ENCODE measurements around the gene ADGRG6. TPM values are rescaled to one million over a fixed set of nuclear protein-coding genes. Genes with fewer than 3 reads are reported as not detected.
"Not testable (repeated sequence)": the region's sequence is repeated elsewhere in the genome, so short reads cannot be mapped to it uniquely, and the experiment has no call there.

ADGRG6 gene
- total RNA-seq, 1 experiment from 2014 or later, result 73.8 TPM

- DNase-seq (ENCODE audit: extremely low read depth, low read depth), result no peak
These were observed 98.7 kb downstream of the ADGRG6 start for GRCh38 chr6:142400495-142400894.

GRCh38 chr6:142401838-142402237 is 100.0 kb downstream of the ADGRG6 start:
- DNase-seq (ENCODE audit: extremely low read depth, low read depth), result no peak

GRCh38 chr6:142404751-142405150 is 102.9 kb downstream of the ADGRG6 start:
- DNase-seq (ENCODE audit: extremely low read depth, low read depth), result no peak

GRCh38 chr6:142406131-142406530 is 104.3 kb downstream of the ADGRG6 start:
- DNase-seq (ENCODE audit: extremely low read depth, low read depth), result no peak

- no peak for DNase-seq (ENCODE audit: extremely low read depth, low read depth)
These were observed 106.0 kb downstream of the ADGRG6 start for GRCh38 chr6:142407685-142408273.

GRCh38 chr6:142408409-142408808 is 106.6 kb downstream of the ADGRG6 start:
- no peak for DNase-seq (ENCODE audit: extremely low read depth, low read depth)

GRCh38 chr6:142409794-142410193 is 108.0 kb downstream of the ADGRG6 start:
- DNase-seq (ENCODE audit: extremely low read depth, low read depth), result no peak

- no peak for DNase-seq (ENCODE audit: extremely low read depth, low read depth)
These were observed 109.3 kb downstream of the ADGRG6 start for GRCh38 chr6:142411145-142411544.

- DNase-seq (ENCODE audit: extremely low read depth, low read depth), result no peak
These were observed 110.4 kb downstream of the ADGRG6 start for GRCh38 chr6:142412241-142412640.

GRCh38 chr6:142412658-142413057 is 110.9 kb downstream of the ADGRG6 start:
- no peak for DNase-seq (ENCODE audit: extremely low read depth, low read depth)

GRCh38 chr6:142413111-142413510 is 111.3 kb downstream of the ADGRG6 start:
- DNase-seq (ENCODE audit: extremely low read depth, low read depth), result no peak

- no peak for DNase-seq (ENCODE audit: extremely low read depth, low read depth)
These were observed 112.8 kb downstream of the ADGRG6 start for GRCh38 chr6:142414462-142415250.

GRCh38 chr6:142416179-142416578 is 114.4 kb downstream of the ADGRG6 start:
- no peak for DNase-seq (ENCODE audit: extremely low read depth, low read depth)

- no peak for DNase-seq (ENCODE audit: extremely low read depth, low read depth)
These were observed 114.9 kb downstream of the ADGRG6 start for GRCh38 chr6:142416686-142417085.

- no peak for DNase-seq (ENCODE audit: extremely low read depth, low read depth)
These were observed 115.5 kb downstream of the ADGRG6 start for GRCh38 chr6:142417331-142417750.

GRCh38 chr6:142419071-142419470 is 117.3 kb downstream of the ADGRG6 start:
- DNase-seq (ENCODE audit: extremely low read depth, low read depth), result no peak

- no peak for DNase-seq (ENCODE audit: extremely low read depth, low read depth)
These were observed 119.0 kb downstream of the ADGRG6 start for GRCh38 chr6:142420802-142421201.

GRCh38 chr6:142421285-142422117 is 119.7 kb downstream of the ADGRG6 start:
- no peak for DNase-seq (ENCODE audit: extremely low read depth, low read depth)

- DNase-seq (ENCODE audit: extremely low read depth, low read depth), result not testable (repeated sequence)
These were observed 124.8 kb downstream of the ADGRG6 start for GRCh38 chr6:142426444-142427132.

- DNase-seq (ENCODE audit: extremely low read depth, low read depth), result not testable (repeated sequence)
These were observed 126.7 kb downstream of the ADGRG6 start for GRCh38 chr6:142428468-142428867.

- DNase-seq (ENCODE audit: extremely low read depth, low read depth), result no peak
These were observed 127.4 kb downstream of the ADGRG6 start for GRCh38 chr6:142429195-142429594.
